ENCODE measurements around the gene MOB4. TPM values are rescaled to one million over a fixed set of nuclear protein-coding genes. Genes with fewer than 3 reads are reported as not detected.

Gene MOB4
- polyA plus RNA-seq, 1 of the 3 experiments (the other 2 are of a cell fraction) = 22.0 TPM

- Histone ChIP-seq H3K9me3 (no peaks in the 10 kb centered on the region), H3K9me2 (no peaks in the 10 kb centered on the region), H3K79me2 (ENCODE audit: insufficient read depth) (peaks cover 68% of the 10 kb centered on the region), H3K27ac (ENCODE audit: low read depth in 2 of 2, low read length in 1 of 2) (no peak overlapping the region), H3K4me3 (ENCODE audit: low read depth in 2 of 2, low read length in 1 of 2) (peak overlapping the region; percentile 71 to 92; a peak in 2 of 4 replicates), H3K4me2 (peak overlapping the region; percentile 90), H3K36me3 (replicated peaks in 1 of 2; ENCODE audit: control insufficient read depth in 1 of 2, insufficient read depth in 2 of 2, low read length in 1 of 2) (peaks cover 40 to 45% of the 10 kb centered on the region in 2 experiments), H4K20me1 (ENCODE audit: insufficient read depth) (peaks cover 18% of the 10 kb centered on the region), H2AFZ (ENCODE audit: low read depth) (no peak overlapping the region), H3K4me1 (ENCODE audit: control insufficient read depth in 1 of 2, insufficient read depth in 2 of 2, low read depth in 1 of 2, low read length in 1 of 2) (peaks cover 16 to 17% of the 10 kb centered on the region in 2 experiments), H3F3A (replicated peaks; ENCODE audit: insufficient read depth) (peaks cover 16% of the 10 kb centered on the region), H3K27me3 (ENCODE audit: insufficient read depth) (no peaks in the 10 kb centered on the region), H3K9ac (no peak overlapping the region)
- ChIA-PET CTCF (interaction anchor here (0.9 to 1.2 kb wide), 2 partner anchors 11 to 205 kb away, joined by 3 read pairs; no protein-coding TSS in a partner anchor), POLR2A (interaction anchor here (0.6 to 1.1 kb wide), 3 partner anchors 11 to 14 kb away, joined by 3 read pairs; no protein-coding TSS in a partner anchor)
- no peak for TF ChIP-seq GABPA (IDR thresholded peaks at IDR 0.05; ENCODE audit: low read depth)
- no peak for TF ChIP-seq SMC3 (IDR thresholded peaks at IDR 0.05; ENCODE audit: low read depth, low read length)
- TF ChIP-seq RCOR1 (IDR thresholded peaks at IDR 0.05; ENCODE audit: low read length) = no peak
- TF ChIP-seq NFIC (IDR thresholded peaks at IDR 0.05; ENCODE audit: borderline replicate concordance) = no peak
- no peak for TF ChIP-seq IRF3 (IDR thresholded peaks at IDR 0.05; ENCODE audit: low read depth, low read length)
- TF ChIP-seq TEAD4 (IDR thresholded peaks at IDR 0.05; ENCODE audit: borderline replicate concordance, insufficient read depth) = no peak
- TF ChIP-seq SIN3A (IDR thresholded peaks at IDR 0.05; ENCODE audit: borderline replicate concordance, low read depth, low read length) = no peak
- TF ChIP-seq USF2 (IDR thresholded peaks at IDR 0.05; ENCODE audit: borderline replicate concordance, low read depth, low read length) = no peak
- TF ChIP-seq CHD2 (IDR thresholded peaks at IDR 0.05; ENCODE audit: low read length, partially characterized antibody) = no peak
- no peak for TF ChIP-seq RAD21 (IDR thresholded peaks at IDR 0.05; ENCODE audit: low read length)
- TF ChIP-seq REST (IDR thresholded peaks at IDR 0.05; ENCODE audit: low read depth, low read length) = no peak
- no peak for DNase-seq
- WGBS (ENCODE audit: low lambda C conversion rate) = 53% methylated on average over 4 of the region's 4 CpGs
Measured at GRCh38 chr2:197502201-197502600, 13.7 kb upstream of the MOB4 start.
